Putamen (tissue), 1 donor: ENCODE data around the gene CLNK.

Source experiments
- DNase-seq: peaks from one replicate; pipeline ENCODE4 v3.0.0-alpha.2; 2016; ENCODE audit warnings: low spot score

The CLNK gene

DNA sequence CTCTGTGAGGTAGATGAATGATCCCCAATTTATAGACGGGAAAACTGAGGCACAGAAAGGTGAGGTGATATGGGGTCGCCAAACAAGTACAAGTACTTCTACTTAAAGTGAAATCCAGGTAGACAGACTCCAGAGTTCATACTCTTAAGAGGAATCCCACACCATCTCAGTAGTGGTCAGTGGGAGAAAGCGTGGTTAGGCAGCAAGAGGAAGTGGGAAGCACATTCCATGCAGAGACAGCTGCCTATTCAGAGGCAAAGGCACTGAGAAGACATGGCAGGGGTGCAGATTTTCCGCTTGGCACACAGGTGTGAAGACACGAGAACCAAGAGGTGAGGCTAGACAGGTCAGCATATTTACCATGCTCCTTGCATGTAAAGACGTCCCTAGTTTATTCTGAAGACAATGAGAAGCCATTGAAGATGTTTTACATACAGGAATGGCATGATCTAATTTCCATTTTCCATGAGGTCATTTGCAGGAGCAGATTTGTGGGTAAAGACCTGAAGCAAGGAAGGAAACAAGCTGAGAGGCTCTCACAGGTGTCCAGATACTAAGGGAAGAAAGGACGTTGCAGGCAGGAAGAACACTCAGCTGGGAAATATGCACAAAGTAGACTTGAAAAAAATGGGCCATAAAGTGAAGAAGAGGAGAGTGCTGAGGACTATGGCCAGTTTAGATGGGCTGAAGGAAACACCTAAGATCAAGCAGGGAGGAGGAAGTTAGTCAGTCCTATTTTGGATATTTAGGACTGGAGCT, 17.3 kb upstream of the CLNK start:
- no peak for DNase-seq

DNA sequence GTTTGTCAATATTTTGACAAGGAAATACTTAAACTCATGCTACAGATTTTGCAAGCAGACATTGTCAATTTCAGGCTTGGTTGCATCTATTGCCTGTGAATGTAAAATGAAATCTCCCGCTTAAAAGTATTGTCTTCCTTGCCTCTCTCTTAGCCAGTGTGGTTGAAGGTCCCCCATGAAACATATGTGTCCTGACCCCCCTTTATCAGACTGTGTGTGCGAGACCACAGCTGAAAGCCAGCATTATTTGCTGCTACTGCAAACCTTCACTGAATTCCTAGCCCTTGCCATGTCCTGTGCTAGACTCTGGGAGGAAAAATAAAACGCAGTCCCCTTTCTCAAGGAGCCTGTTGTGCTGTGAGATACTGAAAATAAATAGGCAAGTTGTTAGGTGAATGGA, 16.6 kb upstream of the CLNK start:
- no peak for DNase-seq

DNA sequence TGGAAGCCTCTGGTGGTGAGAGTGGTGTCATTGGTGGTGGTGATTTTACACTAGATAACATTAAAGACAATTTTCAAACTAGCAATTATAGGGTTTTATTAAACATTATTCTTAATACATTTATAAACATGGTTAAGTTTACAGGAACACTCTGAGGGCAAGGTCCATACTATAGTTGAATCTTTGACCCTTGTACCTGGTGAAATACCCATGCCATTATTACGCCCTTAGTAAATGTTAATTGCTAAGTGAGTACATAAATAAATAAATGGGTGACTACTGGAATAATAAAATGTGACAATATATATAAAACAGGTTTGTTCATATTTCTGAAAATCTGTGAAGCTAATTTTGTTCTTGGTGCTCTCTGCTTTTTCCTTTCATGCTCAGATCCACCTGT, 13.6 kb upstream of the CLNK start:
- DNase-seq: no peak

DNA sequence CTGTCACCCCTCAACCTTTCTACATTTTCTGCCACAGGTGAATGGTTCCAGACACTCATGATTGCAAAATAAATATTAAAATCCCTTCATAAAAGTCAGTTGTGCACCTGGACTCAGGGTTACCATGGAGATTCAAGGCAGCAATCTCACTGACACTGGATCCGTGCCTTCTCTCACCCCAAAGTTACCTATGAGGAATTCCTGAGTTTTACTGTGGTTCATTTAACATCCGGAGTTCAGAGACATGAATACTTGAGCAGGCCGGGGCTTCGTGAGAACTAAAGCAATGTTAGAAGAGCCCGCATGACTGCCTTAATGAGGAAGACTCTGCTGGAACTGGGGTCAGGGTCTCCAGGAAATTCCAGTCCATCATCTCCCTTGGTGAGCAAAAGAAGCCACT, 12.5 kb upstream of the CLNK start:
- DNase-seq: no peak

DNA sequence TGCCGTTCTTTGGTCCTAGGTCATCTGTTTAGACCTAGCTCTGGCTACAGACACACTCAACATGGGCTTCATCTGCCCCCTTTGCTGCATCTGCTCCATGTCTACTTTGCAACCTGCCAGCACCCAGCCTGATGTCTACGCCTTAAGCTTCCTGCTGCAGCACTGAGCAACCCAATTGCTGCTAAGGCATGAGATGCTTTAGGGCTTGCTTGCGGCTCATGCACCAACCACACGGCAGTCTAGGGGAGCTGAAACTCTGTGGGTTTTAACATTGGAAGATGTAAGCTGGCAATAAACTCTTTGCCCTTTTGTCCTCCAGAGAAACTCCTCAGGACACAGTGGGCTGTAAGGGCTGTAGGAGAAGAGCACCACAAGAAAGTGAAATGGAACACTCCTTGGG, 11.7 kb upstream of the CLNK start:
- no peak for DNase-seq

DNA sequence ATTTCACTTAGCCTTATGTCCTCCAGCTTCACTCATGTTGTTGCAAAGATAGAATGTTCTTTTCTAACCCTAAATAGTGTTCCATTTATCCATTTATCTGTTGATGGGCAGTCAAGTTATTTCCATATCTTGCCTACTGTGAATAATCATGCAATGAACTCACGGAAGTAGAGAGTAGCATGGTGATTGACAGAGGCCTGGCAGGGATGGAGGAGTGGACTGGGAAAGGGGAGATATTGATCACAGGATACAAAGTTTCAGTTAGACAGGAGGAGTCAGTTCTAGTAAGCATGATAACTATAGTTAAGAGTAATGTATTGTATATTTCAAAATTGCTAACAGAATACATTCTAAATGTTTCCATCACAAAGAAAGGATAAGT, 10.3 kb upstream of the CLNK start:
- DNase-seq: no peak

DNA sequence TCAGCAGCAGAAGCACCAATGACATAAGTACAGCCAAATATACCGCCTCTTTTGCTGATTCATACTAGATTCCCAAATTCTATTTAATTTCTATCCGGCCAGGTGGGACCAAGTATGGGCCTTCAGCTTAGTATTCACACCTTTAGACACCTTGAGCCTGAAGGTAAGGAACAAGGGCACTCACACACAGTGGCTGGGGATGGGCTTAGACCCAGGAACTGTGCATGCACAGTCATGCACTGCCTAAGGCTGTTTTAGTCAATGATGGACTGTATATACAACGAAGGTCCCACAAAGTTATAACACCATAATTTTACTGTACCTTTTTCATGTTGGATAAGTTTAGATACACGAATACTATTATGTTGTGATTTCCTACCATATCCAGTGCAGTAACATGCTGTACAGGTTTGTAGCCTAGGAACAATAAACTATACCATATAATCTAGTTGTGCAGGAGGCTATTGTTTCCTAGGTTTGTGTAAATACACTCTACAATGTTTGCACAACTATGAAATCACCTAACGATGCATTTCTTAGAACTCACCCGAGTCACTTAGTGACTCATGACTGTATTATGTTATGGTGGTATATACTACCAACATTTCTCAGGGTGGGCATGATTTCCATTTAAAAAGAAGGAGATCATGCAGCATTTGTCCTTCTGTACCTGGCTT, 9.7 kb upstream of the CLNK start:
- DNase-seq: no peak

DNA sequence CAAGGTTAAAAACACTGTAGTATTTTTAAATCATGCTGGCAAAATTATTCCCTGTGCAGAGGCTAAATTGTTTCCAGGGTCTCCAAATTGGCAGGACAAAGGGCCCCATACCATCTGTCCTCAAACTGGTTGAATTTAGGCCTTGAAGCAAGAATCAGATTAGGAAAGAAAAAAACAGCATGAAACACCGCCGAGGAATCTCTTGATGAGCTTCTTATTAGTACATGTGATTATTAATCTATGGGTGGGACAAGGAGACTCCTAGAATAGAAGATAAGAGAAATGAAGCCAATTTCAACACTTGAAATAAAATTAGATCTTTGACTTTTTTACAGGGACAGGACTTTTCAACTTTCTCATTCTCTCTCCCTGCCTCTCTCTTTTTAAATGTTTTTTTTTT, 7.1 kb upstream of the CLNK start:
- no peak for DNase-seq

DNA sequence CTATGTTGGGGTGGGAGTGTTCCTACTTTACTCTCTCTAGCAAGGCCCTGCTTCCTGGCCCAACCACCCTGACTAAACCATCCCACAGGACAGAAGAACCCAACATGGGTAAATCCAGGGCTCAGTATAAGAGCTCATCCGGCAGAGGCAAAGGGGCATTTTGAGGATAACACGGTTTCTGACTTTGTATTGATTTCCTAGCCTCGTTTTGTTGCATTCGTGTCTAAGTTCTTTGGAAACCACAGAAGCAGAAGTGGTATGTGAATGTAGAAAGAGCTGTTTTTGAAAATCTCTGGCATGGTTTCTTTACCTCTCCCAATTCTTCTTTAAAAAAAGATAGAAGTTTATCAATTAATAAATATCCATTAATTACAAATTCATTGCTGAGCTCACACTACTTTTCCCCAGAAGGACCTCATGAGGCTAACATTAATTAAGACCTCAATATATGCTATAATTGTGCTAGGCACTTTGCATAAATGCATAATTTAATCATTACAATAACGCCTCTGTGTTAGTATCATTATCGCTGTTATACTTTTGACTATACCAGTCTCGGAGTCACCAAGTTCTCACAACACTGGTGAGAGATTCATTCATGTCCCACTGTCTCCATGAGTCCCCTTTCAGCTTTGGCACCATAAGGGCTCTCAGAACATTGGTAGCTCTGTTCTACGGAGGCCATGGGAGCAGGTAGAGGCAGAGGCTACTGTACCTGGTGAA, 5.8 kb upstream of the CLNK start:
- no peak for DNase-seq

DNA sequence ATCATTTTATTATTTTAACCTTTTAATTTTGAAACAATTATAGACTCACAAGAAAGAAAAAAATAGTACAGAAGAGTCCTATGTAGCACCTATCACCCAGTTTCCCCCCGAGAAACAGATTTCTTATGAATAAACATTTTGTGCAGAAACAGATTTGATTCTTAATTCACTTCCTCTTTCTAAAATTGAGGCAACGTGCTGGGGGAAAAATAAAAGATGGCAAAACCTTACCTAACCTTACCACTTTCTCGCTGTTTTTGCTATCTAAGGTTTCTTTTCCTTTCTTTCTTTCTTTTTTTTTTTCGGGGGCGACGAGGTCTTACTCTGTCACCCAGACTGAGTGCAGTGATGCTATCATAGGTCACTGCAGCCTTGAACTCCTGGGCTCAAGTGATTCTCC, 4.3 kb upstream of the CLNK start:
- no peak for DNase-seq

DNA sequence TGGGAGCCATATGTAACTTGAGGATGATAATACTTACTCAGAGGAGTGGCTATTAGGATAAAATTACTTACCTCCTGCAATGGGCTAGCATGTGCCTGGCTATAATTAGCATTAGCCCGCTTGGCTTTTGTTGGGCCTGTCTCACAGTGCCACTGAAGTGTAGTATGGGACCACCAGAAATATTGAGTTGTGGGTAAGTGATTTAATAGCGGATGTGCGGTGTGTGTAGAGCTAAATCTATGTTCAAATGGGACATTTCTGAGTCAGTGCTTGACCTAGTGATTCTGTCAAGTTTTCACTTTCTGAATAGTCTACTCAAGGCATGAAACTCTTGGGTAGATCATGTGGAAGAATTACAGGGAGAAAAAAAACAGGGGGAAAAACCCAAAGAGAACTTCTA, 3.5 kb upstream of the CLNK start:
- no peak for DNase-seq

DNA sequence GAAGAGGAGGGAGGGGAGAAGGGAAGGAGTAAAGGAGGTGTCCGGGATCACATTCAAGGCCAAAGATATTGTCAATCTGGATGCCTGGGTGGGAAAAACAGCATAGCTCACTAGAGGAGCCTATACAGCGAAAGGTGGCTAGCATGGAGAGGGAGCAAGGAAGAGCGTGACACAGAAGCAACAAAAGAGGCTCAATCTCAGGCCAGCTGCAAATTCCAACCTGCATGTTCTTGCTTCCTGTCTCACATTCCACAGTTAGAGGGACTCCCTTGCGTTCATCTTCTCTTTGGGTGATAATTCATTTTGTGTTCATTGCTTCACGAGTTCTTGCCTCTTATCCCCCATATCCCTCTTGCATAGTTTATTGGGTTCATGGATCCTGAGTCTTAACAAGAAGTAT, 3.0 kb upstream of the CLNK start:
- DNase-seq: no peak

DNA sequence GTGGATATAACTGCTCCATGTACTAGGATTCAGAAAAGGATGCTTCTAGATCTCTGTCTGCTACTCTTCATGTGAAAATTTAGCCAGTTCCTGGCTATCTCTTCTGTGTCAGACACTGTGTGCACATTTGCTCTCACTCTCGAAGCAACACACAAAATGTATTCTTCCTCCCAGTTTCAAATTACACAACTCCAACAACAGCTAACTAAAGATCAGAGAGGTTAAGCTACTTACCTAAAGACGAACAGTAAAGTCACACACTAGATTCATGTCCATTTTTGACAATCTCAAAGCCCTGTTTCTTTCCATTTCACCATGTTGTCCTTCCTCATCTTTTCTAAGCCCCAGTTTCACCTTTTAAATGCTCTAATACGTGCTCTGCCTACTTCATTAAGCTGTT, 2.2 kb downstream of the CLNK start:
- DNase-seq: no peak

DNA sequence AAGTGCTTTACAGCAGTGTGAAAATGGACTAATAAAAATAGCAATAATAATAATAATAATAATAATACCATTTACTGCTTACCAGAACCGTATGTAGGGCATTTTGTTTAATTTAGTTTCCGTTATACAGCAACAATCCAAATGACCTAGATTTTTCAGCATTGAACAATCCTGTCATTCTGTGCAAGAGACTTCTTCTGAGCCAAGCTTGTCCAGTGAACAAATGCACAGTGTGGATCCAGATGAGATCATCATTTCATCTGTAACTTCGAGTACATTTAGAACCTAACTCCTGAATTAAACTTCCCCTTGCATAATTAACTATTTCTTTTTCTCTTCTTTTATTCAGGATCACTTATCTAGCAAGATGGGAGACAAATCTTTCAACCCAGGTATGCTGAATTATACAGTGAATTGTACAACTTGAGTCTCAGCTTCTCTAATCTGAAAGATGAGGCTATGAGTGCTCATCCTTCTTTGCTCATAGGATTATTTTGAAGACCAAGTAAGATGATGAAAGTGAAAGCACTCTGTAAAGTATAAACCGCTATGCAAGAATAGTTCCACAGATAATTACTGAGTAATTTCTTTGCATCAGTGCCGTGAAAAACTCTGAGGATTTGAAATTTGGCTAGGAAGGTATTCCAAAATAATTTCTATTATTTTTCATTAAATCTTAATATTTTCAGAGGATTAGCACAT, 6.6 kb downstream of the CLNK start:
- no peak for DNase-seq

DNA sequence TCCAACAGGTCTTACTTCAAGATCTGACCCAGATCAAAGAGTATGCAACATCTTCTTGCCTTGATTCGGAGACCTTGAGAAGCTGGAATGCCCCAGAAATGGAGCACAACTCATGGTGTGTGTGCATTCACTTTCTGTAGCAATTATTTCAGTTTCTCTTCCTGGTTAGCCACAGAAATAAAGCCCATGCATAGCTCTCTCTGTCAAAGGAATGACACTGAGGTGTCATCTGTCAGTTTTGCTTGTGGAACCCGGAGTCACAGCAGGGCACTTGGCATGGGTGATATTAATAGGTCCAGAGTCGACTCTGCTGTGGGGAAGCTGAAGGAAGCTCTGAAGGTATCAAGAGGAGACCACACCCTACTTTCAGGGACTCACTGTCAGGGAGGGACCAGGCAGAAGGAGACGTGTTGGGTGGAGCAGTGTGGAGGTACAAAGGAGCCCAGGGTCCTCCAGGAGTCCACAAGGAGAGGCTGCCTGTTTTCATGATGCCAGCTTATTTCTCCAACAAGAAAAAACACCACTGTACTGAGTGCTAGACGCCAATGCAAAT, 10.7 kb downstream of the CLNK start:
- DNase-seq: no peak

DNA sequence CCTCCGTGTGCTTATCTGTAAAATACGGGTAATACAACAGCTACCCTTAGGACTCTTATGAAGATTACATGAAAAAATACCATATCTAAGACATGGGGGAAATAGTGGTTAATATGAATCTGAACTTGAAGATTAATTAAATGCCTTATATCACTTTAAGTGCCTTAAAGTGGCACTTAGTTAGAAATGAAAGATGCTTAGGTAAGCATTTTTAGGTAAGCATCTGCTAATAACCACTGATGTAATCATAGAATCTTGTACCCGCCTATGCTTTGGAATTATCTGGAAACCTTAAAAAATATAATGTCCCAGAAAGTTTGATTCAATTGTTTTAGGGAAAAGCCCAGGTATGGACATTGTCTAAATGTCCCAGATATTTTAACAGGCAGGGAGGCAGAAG, 12.2 kb downstream of the CLNK start:
- no peak for DNase-seq

DNA sequence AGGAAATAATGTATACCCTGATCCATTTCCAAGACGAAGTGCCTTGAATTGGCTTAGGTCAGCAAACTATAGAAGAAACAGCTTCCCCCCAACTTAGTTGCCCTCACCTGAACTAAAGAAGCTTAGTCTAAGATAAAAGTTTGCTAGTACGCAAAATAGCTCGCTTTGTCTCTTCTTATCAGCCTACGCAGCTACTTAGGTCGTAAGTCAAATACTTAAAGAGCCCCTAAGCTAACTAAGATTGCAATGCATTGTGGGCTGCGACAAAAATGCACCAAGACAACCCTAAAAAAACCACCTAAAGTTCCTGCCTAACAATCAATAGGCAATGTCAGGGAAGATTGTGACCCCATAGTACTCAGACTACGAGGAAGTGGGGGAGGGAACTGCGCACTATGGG, 12.8 kb downstream of the CLNK start:
- no peak for DNase-seq

DNA sequence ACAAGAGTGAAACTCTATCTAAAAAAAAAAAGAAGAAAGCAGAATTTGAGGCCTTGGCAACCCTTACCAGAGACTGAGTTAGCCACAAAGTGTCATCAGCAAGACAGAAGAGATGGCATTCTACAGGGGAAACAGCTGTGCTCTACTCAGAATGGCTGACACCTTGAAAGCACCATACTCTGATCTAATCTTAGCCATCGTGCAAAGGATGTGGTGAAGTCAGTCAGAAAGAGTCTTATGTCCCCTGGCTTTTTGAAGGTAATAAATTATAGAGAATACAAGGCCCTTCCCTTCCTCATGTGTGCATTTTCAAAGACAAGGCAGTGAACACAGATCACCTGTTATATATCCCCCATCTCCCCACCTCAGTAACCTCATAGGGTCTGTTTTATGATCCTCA, 13.2 kb downstream of the CLNK start:
- DNase-seq: no peak

DNA sequence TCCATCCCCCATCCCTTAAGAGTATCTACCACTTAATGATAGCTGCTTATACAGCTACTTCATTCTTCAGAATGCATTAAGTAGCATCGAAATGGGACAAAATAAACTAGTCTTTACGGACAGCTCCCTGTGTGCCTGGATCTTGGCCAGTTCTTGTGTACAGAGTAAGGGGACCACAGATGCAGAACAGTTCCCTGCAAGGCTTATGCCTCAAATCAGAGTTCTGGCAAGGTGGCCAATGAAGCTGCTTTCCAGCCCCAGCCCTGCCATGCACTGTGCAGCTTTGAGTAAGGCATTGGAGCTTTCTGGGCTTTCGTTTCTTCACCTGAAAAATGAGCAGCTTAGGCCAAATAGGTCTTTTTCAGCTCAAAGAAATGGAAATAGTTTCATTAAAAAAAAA, 14.2 kb downstream of the CLNK start:
- no peak for DNase-seq

DNA sequence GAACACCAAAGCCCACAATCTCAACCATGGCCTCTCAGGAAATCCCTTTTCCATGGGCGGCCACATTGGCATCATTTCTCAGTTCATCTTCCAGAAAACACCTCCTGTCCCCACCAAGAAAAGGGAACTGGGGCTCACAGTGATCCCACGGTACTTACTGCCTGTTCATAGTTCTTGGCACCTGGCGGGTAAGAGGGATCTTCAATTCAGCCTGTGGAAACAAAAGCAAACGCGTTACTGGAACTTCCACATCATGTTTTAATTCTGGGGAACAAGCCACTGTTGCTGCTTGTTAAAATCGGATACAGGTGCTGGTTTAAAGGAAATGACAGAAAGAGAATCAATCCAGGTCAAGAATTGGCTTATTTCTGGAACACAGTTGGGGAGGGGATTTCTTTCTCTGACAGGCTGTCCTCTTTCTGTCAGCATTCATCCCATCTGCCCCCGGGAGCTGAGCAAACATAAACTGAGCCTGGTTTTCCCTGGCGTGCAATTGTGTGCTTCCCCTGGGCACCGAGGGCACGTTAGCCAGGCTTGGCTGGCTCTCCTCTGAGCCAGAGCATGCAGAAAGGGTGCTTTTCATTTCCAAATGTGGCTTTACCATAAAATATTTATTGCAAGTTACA, 16.8 kb downstream of the CLNK start:
- no peak for DNase-seq

DNA sequence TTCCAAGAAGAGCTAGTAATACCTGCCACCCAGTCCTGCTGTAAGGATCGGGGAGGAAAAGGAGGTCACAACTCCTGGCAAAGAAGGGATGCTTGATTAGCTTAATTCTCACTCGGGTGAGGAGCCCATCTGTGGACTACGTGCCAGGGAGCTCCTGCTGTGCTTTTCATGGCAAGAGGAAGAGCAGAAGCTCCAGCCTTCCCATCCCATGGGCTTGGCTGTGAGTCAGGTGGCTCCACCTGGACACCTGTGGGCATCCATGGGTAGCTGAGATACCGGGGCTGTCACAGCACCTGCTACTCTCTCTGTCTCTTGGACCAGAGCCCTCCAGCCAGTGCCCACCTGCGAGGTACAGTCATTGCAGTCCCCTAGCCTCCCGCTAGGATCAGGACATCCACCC, 18.0 kb downstream of the CLNK start:
- no peak for DNase-seq

DNA sequence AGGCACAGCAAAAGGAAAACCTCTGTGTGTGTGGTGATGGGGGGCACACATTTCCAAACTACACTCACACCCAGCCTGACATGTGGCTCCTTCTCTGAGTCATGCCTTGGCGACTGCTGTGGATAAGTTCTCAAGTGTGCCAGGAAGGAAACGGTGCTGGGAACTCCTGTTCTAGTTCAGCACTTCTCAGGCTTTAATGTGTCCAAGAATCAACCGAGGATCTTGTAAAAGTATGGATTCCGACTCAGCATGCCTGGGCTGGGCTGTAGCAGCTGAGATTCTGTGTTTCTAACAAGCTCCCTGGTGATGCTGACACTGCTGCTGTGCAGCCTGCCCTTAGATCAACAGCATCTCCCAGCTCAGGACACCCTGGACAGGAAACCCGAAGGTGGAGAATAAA, 20.2 kb downstream of the CLNK start:
- no peak for DNase-seq
